K562 (cell line): ENCODE measurements around the gene TRAF3. TPM values are rescaled to one million over a fixed set of nuclear protein-coding genes. Genes with fewer than 3 reads are reported as not detected.

Experiments used
- ATAC-seq: fragments of 200-7000 bp; cut with Tn5 transposase; 3 replicates; pipeline ENCODE4 v1.9.1; 2020; ENCODE audit warnings: moderate library complexity
- BruUV-seq: library from RNA; stranded (reverse); fragments of 400-500 nt; replicated peaks from 2 replicates; lab custom pipeline; 2021; lab: Mats Ljungman, UMichigan
- CTCF ChIA-PET: fragments of 300-600 bp; formaldehyde crosslinking; extraction: SDS; loops from one replicate; lab custom pipeline; 2021; ENCODE audit warnings: low intra/inter-chr PET ratio; lab: Yijun Ruan, JAX
- POLR2A ChIA-PET: fragments of 300-600, 350-650 bp; sonication (Branson Sonifier 250); formaldehyde crosslinking; extraction: SDS; loops from one replicate; lab custom pipeline; 2021; ENCODE audit warnings: antibody characterized with exemption, inconsistent platforms; lab: Yijun Ruan, JAX
- DNase-seq, 4 experiments: peaks; one replicate each; pipeline versions ENCODE4 v3.0.0 to v3.0.0-alpha.2; 2011 to 2018; ENCODE audit warnings: low spot score in 3 of 4, mixed read lengths in 3 of 4; ENCODE audit errors: extremely low read depth in 1 of 4
- FAIRE-seq: peaks from 2 replicates; lab custom pipeline; 2011; peaks lifted over from hg19 to GRCh38; lab: Jason Lieb, UNC
- H2AFZ ChIP-seq: 2 replicates; pipeline ENCODE4 v1.6.0; 2011; ENCODE audit warnings: low read depth, low read length, control low read depth, inconsistent platforms
- H3K27ac ChIP-seq: fragments of 200-600 bp; 3 replicates; pipeline ENCODE4 v1.8.0; 2011; ENCODE audit warnings: low read depth, mild to moderate bottlenecking, control low read depth, inconsistent platforms, low read length, moderate library complexity, mixed read lengths; ENCODE audit errors: extremely low read depth
- H3K27me3 ChIP-seq, 2 experiments: fragments of 300-600 bp in 1 of 2; 2 replicates in 1 of 2; 3 replicates in 1 of 2; pipeline versions ENCODE4 v1.6.0 to v1.8.0; 2011; ENCODE audit warnings: inconsistent platforms in 2 of 2, low read length in 2 of 2, mild to moderate bottlenecking in 1 of 2, mixed read lengths in 1 of 2, moderate library complexity in 1 of 2; ENCODE audit not compliant: control insufficient read depth in 2 of 2, insufficient read depth in 2 of 2
- H3K36me3 ChIP-seq: fragments of 300-600 bp; 3 replicates; pipeline ENCODE4 v1.8.0; 2011; ENCODE audit warnings: mild to moderate bottlenecking, low read length, inconsistent platforms; ENCODE audit not compliant: control insufficient read depth, insufficient read depth
- H3K4me1 ChIP-seq, 2 experiments: fragments of 200-600 bp in 1 of 2; replicated peaks in 1 of 2; 2 replicates in 1 of 2; 3 replicates in 1 of 2; pipeline versions ENCODE4 v1.5.1 to v1.8.0; 2011; ENCODE audit warnings: inconsistent platforms in 2 of 2, low read length in 2 of 2, mild to moderate bottlenecking in 1 of 2, mixed read lengths in 1 of 2, moderate library complexity in 1 of 2; ENCODE audit not compliant: control insufficient read depth in 2 of 2, insufficient read depth in 2 of 2
- H3K4me2 ChIP-seq: 2 replicates; pipeline ENCODE4 v1.6.1; 2011; ENCODE audit warnings: low read length, control low read depth, inconsistent platforms, mixed read lengths; ENCODE audit not compliant: insufficient read depth
- H3K4me3 ChIP-seq: fragments of 200-600 bp; sonication (generic), shearing (Covaris generic); 2 replicates; pipeline ENCODE4 v1.5.1; 2016; ENCODE audit warnings: control low read depth, inconsistent platforms
- H3K79me2 ChIP-seq: fragments of 200-600 bp; 3 replicates; pipeline ENCODE4 v1.8.0; 2011; ENCODE audit warnings: low read length, inconsistent platforms; ENCODE audit not compliant: control insufficient read depth, insufficient read depth
- H3K9ac ChIP-seq, 2 experiments: 2 replicates each; pipeline versions ENCODE4 v1.6.0 to v1.6.1; 2011; ENCODE audit warnings: low read depth in 2 of 2, low read length in 2 of 2, control low read depth in 1 of 2, inconsistent platforms in 1 of 2, mild to moderate bottlenecking in 1 of 2, mixed read lengths in 1 of 2; ENCODE audit not compliant: insufficient read depth in 1 of 2
- H3K9me1 ChIP-seq: one replicate; pipeline ENCODE4 v1.6.0; 2011; ENCODE audit warnings: inconsistent platforms, mild to moderate bottlenecking, low read length, moderate library complexity; ENCODE audit not compliant: control insufficient read depth, insufficient read depth
- H3K9me3 ChIP-seq: replicated peaks from 2 replicates; pipeline ENCODE4 v1.5.1; 2011; ENCODE audit warnings: low read depth, low read length, inconsistent platforms; ENCODE audit not compliant: control insufficient read depth, insufficient read depth
- H4K20me1 ChIP-seq: replicated peaks from 2 replicates; pipeline ENCODE4 v1.6.1; 2011; ENCODE audit warnings: low read length, inconsistent platforms, mixed read lengths; ENCODE audit not compliant: control insufficient read depth, insufficient read depth
- CCNT2 ChIP-seq: IDR thresholded peaks from 2 replicates; pipeline ENCODE4 v1.6.1; 2011; ENCODE audit warnings: borderline replicate concordance, low read depth, mild to moderate bottlenecking, moderate library complexity, mixed read lengths, low read length; ENCODE audit not compliant: insufficient read length; ENCODE audit errors: extremely low read depth
- DLX4 ChIP-seq: fragments of 250-450 bp; sonication (Bioruptor Pico); IDR thresholded peaks from 2 replicates; pipeline ENCODE4 v1.6.1; 2021; ENCODE audit warnings: mild to moderate bottlenecking
- DNMT1 ChIP-seq: fragments of 450-650 bp; IDR thresholded peaks from 2 replicates; pipeline ENCODE4 v1.6.1; 2016; ENCODE audit warnings: antibody characterized with exemption, mild to moderate bottlenecking
- MAFG ChIP-seq: fragments of 450-650 bp; conservative IDR thresholded peaks from 2 replicates; pipeline ENCODE4 v1.6.1; 2016; ENCODE audit warnings: missing genetic modification characterization, missing compliant biosample characterization
- MCM7 ChIP-seq, 2 experiments: fragments of 450-650 bp; IDR thresholded peaks; 2 replicates each; pipeline ENCODE4 v1.6.1; 2016 to 2018
- NFYB ChIP-seq: IDR thresholded peaks from 2 replicates; pipeline ENCODE4 v1.6.1; 2011; ENCODE audit warnings: mild to moderate bottlenecking, moderate library complexity; ENCODE audit not compliant: insufficient read length; ENCODE audit errors: extremely low read depth
- POU5F1 ChIP-seq: fragments of 150-350 bp; IDR thresholded peaks from 2 replicates; pipeline ENCODE4 v1.6.1; 2014; ENCODE audit warnings: borderline replicate concordance, low read length, low read depth, mild to moderate bottlenecking; ENCODE audit not compliant: partially characterized antibody
- THRB ChIP-seq: fragments of 450-650 bp; formaldehyde crosslinking; conservative IDR thresholded peaks from 2 replicates; pipeline ENCODE4 v1.4.0; 2022; ENCODE audit warnings: mild to moderate bottlenecking, missing genetic modification characterization
- ZNF311 ChIP-seq: fragments of 250-450 bp; sonication (Bioruptor Pico); IDR thresholded peaks from 2 replicates; pipeline ENCODE4 v1.4.0; 2020; ENCODE audit warnings: mild to moderate bottlenecking, moderate library complexity
- ZNF384 ChIP-seq: IDR thresholded peaks from 2 replicates; pipeline ENCODE4 v1.6.1; 2012; ENCODE audit warnings: low read depth, low read length, improper control_type of control experiment
- ZNF830 ChIP-seq: fragments of 250-450 bp; sonication (Bioruptor Pico); IDR thresholded peaks from 2 replicates; pipeline ENCODE4 v1.5.0; 2021; ENCODE audit warnings: mild to moderate bottlenecking
- WGBS: fragments of 100-300 bp; shearing (Covaris generic); methylation state at CpG from one replicate; pipeline ENCODE4 v1.1.6; 2016; ENCODE audit warnings: low coverage, mixed read lengths; ENCODE audit not compliant: insufficient coverage; ENCODE audit errors: missing lambda C conversion rate; 5-methylcytosine and 5-hydroxymethylcytosine counted together
- in situ Hi-C: fragments of 300-500 bp; cut with MboI; formaldehyde crosslinking; loops from 4 replicates; pipeline ENCODE4 v1.15.0; 2018; ENCODE audit warnings: inconsistent platforms, mixed read lengths
- intact Hi-C: fragments of 100-400 bp; cut with micrococcal nuclease; formaldehyde crosslinking; loops from 2 replicates; pipeline ENCODE4 v1.14.2; 2022
- polyA plus RNA-seq, 8 experiments: library from polyadenylated mRNA; depleted of rRNA in 4 of 8; stranded (reverse) in 5 of 8; unstranded in 3 of 8; fragments of >200 nt; fragmentation: Nextera tagmentation in 2 of 8; fragmentation: Illumina TruSeq in 1 of 8; extraction: Ambion mirVana in 2 of 8; extraction: Trizol in 1 of 8; gene quantifications; 2 replicates each; pipeline versions ENCODE4 v1.2.1 to v1.2.3, GENCODE V29; 2011 to 2014; ENCODE audit warnings: inconsistent platforms in 1 of 8, missing spikeins in 1 of 8
- total RNA-seq, 7 experiments: library from RNA; depleted of rRNA in 6 of 7; stranded (reverse); fragments of >200 nt in 6 of 7; fragmentation: Illumina TruSeq in 2 of 7; extraction: Trizol in 2 of 7; gene quantifications; 2 replicates each; pipeline versions ENCODE4 v1.2.1 to v1.2.3, GENCODE V29; 2011 to 2021; ENCODE audit warnings: low replicate concordance in 1 of 7

TRAF3 gene
- total and polyA plus RNA-seq, 9 of the 15 experiments (the other 6 are each of a cell fraction or from before 2014, with no cell fraction given) = 0.52 to 21.3 (median 9.9) TPM

- Histone ChIP-seq H3K27ac (no peak overlapping the region), H3K4me1 (peaks cover 9 to 20% of the 10 kb centered on the region in 2 experiments; a peak in 3 of 5 replicates), H3K9ac (peak overlapping the region in 1 of 2 experiments; percentile 81; a peak in 2 of 4 replicates), H3K4me2 (no peak overlapping the region; the same call in 1 of the 2 replicates), H4K20me1 (no peaks in the 10 kb centered on the region), H3K36me3 (no peaks in the 10 kb centered on the region; the same call in 2 of the 3 replicates), H3K9me1 (no peaks in the 10 kb centered on the region), H2AFZ (no peak overlapping the region), H3K4me3 (no peak overlapping the region), H3K27me3 (no peaks in the 10 kb centered on the region), H3K79me2 (peaks cover 32% of the 10 kb centered on the region), H3K9me3 (no peaks in the 10 kb centered on the region)
- no peak for FAIRE-seq
- WGBS = 21% methylated on average over 4 of the region's 4 CpGs
- DNase-seq = peak in 1 of 4 experiments; percentile 31
- TF ChIP-seq MAFG (tag) = no peak
- TF ChIP-seq ZNF830 (CRISPR knock-in tag) = no peak
- no peak for TF ChIP-seq NFYB
- no peak for TF ChIP-seq THRB (CRISPR knock-in tag)
- no peak for TF ChIP-seq POU5F1
- TF ChIP-seq MCM7 (IDR thresholded peaks at IDR 0.05) = no peak
- no peak for TF ChIP-seq DLX4 (CRISPR knock-in tag)
- no peak for TF ChIP-seq DNMT1
- no peak for TF ChIP-seq CCNT2
- no peak for TF ChIP-seq ZNF384
- no peak for TF ChIP-seq ZNF311
- ChIA-PET POLR2A (interaction anchor here (0.6 to 1.0 kb wide), 3 partner anchors 10 to 15 kb away, joined by 3 to 4 read pairs (median 3); no protein-coding TSS in a partner anchor), CTCF (no interaction called here)
- intact Hi-C loops (no loop called here), in situ Hi-C loops (no loop called here)
- BruUV-seq = no TSS peak
- ATAC-seq = peak; percentile 43; the same call in 2 of the 3 replicates
These were observed 29.8 kb downstream of the TRAF3 start for GRCh38 chr14:102807013-102807406.
